IMR-90 (cell line): ENCODE measurements around the gene ME1. TPM values are rescaled to one million over a fixed set of nuclear protein-coding genes. Genes with fewer than 3 reads are reported as not detected.

ENCODE experiments used
- ATAC-seq: fragments of 200-7000 bp; cut with Tn5 transposase; 2 replicates; pipeline ENCODE4 v1.9.1; 2020; ENCODE audit warnings: low read depth, mild to moderate bottlenecking, moderate library complexity
- BruUV-seq: library from RNA; stranded (reverse); fragments of 400-500 nt; replicated peaks from 2 replicates; lab custom pipeline; 2021; lab: Mats Ljungman, UMichigan
- CTCF ChIA-PET: fragments of 300-600 bp; formaldehyde crosslinking; extraction: SDS; loops from one replicate; lab custom pipeline; 2021; ENCODE audit warnings: antibody characterized with exemption; lab: Yijun Ruan, JAX
- POLR2A ChIA-PET: fragments of 300-600 bp; sonication (Branson Sonifier 250); formaldehyde crosslinking; loops from one replicate; lab custom pipeline; 2022; ENCODE audit warnings: antibody characterized with exemption; ENCODE audit not compliant: unreplicated experiment; lab: Charles Lee
- DNase-seq: peaks from one replicate; pipeline ENCODE4 v3.0.0; 2013
- H2AFZ ChIP-seq: replicated peaks from 2 replicates; pipeline ENCODE3; 2013; ENCODE audit warnings: low read length, mild to moderate bottlenecking; ENCODE audit not compliant: poor library complexity
- H2AK5ac ChIP-seq: 2 replicates; pipeline ENCODE4 v1.6.1; 2013; ENCODE audit warnings: low read depth, low read length, inconsistent platforms
- H2AK9ac ChIP-seq: replicated peaks from 2 replicates; pipeline ENCODE3; 2013; ENCODE audit warnings: mild to moderate bottlenecking, low read depth, low read length, moderate library complexity; ENCODE audit not compliant: poor library complexity
- H2BK120ac ChIP-seq: 2 replicates; pipeline ENCODE4 v1.6.1; 2013; ENCODE audit warnings: low read depth, low read length, inconsistent platforms
- H2BK15ac ChIP-seq: 3 replicates; pipeline ENCODE4 v1.6.1; 2013; ENCODE audit warnings: low read depth, low read length, inconsistent platforms
- H2BK20ac ChIP-seq: 2 replicates; pipeline ENCODE4 v1.6.1; 2013; ENCODE audit warnings: low read depth, mild to moderate bottlenecking, inconsistent platforms, low read length, moderate library complexity
- H2BK5ac ChIP-seq: 2 replicates; pipeline ENCODE4 v1.6.1; 2013; ENCODE audit warnings: mild to moderate bottlenecking, low read depth, low read length, inconsistent platforms; ENCODE audit not compliant: poor library complexity, severe bottlenecking
- H3K14ac ChIP-seq: replicated peaks from 2 replicates; pipeline ENCODE4 v1.6.1; 2013; ENCODE audit warnings: low read depth, low read length, inconsistent platforms
- H3K18ac ChIP-seq: 2 replicates; pipeline ENCODE4 v1.6.1; 2013; ENCODE audit warnings: low read depth, low read length, control low read depth
- H3K23ac ChIP-seq: 2 replicates; pipeline ENCODE4 v1.6.1; 2013; ENCODE audit warnings: low read depth, low read length, inconsistent platforms
- H3K27ac ChIP-seq: 2 replicates; pipeline ENCODE4 v1.5.1; 2013; ENCODE audit warnings: mild to moderate bottlenecking, control low read depth, low read length; ENCODE audit not compliant: insufficient read depth
- H3K27me3 ChIP-seq: 2 replicates; pipeline ENCODE4 v1.6.1; 2013; ENCODE audit warnings: low read length; ENCODE audit not compliant: control insufficient read depth, insufficient read depth
- H3K36me3 ChIP-seq: 2 replicates; pipeline ENCODE4 v1.6.1; 2013; ENCODE audit warnings: low read length, mixed read lengths; ENCODE audit not compliant: control insufficient read depth, insufficient read depth
- H3K4ac ChIP-seq: 2 replicates; pipeline ENCODE4 v1.6.1; 2013; ENCODE audit warnings: low read depth, low read length, inconsistent platforms
- H3K4me1 ChIP-seq: 2 replicates; pipeline ENCODE4 v1.6.1; 2013; ENCODE audit warnings: low read length, mixed read lengths; ENCODE audit not compliant: control insufficient read depth, insufficient read depth
- H3K4me2 ChIP-seq: 2 replicates; pipeline ENCODE4 v1.6.1; 2013; ENCODE audit warnings: low read depth, mild to moderate bottlenecking, control low read depth, low read length, moderate library complexity
- H3K4me3 ChIP-seq: 2 replicates; pipeline ENCODE4 v1.5.1; 2013; ENCODE audit warnings: low read depth, mild to moderate bottlenecking, control low read depth, low read length, moderate library complexity; ENCODE audit not compliant: insufficient read depth
- H3K56ac ChIP-seq: 2 replicates; pipeline ENCODE4 v1.6.1; 2013; ENCODE audit warnings: low read length, inconsistent platforms; ENCODE audit not compliant: insufficient read depth; ENCODE audit errors: extremely low read depth
- H3K79me1 ChIP-seq, 2 experiments: 2 replicates each; pipeline ENCODE4 v1.6.1; 2013; ENCODE audit warnings: low read length in 2 of 2, inconsistent platforms in 1 of 2, low read depth in 1 of 2
- H3K9ac ChIP-seq: 2 replicates; pipeline ENCODE4 v1.6.1; 2013; ENCODE audit warnings: low read depth, low read length, control low read depth
- H3K9me1 ChIP-seq: 2 replicates; pipeline ENCODE4 v1.6.1; 2013; ENCODE audit warnings: low read length, inconsistent platforms; ENCODE audit not compliant: insufficient read depth
- H3K9me3 ChIP-seq: 2 replicates; pipeline ENCODE4 v1.6.1; 2013; ENCODE audit warnings: low read length; ENCODE audit not compliant: control insufficient read depth, insufficient read depth
- H4K20me1 ChIP-seq: 2 replicates; pipeline ENCODE4 v1.6.1; 2013; ENCODE audit warnings: low read length, inconsistent platforms; ENCODE audit not compliant: insufficient read depth
- H4K5ac ChIP-seq: 2 replicates; pipeline ENCODE4 v1.6.1; 2013; ENCODE audit warnings: mild to moderate bottlenecking, low read depth, low read length, control low read depth
- H4K8ac ChIP-seq, 2 experiments: 2 replicates each; pipeline ENCODE4 v1.6.1; 2013; ENCODE audit warnings: low read depth in 2 of 2, low read length in 2 of 2, control low read depth in 1 of 2, inconsistent platforms in 1 of 2
- H4K91ac ChIP-seq: 2 replicates; pipeline ENCODE4 v1.6.1; 2013; ENCODE audit warnings: low read depth, low read length, inconsistent platforms; ENCODE audit not compliant: insufficient read depth
- CTCF ChIP-seq: conservative IDR thresholded peaks from 2 replicates; pipeline ENCODE4 v1.5.1; 2012; ENCODE audit warnings: mild to moderate bottlenecking, low read depth, low read length, improper control_type of control experiment
- MAFK ChIP-seq: IDR thresholded peaks from 2 replicates; pipeline ENCODE4 v1.6.1; 2012; ENCODE audit warnings: low read depth, low read length, improper control_type of control experiment
- MXI1 ChIP-seq: IDR thresholded peaks from 2 replicates; pipeline ENCODE4 v1.6.1; 2012; ENCODE audit warnings: low read depth, mild to moderate bottlenecking, low read length, moderate library complexity, borderline replicate concordance
- NFE2L2 ChIP-seq: fragments of 150-350 bp; IDR thresholded peaks from 2 replicates; pipeline ENCODE4 v1.6.1; 2016; ENCODE audit warnings: low read depth, mild to moderate bottlenecking, low read length
- POLR2A ChIP-seq: IDR thresholded peaks from 2 replicates; pipeline ENCODE4 v1.6.1; 2012; ENCODE audit warnings: mild to moderate bottlenecking, low read depth, low read length
- RAD21 ChIP-seq: IDR thresholded peaks from 2 replicates; pipeline ENCODE4 v1.6.1; 2012; ENCODE audit warnings: low read length, improper control_type of control experiment
- RFX5 ChIP-seq: IDR thresholded peaks from 2 replicates; pipeline ENCODE4 v1.8.0; 2012; ENCODE audit warnings: low read depth, mild to moderate bottlenecking, low read length, moderate library complexity
- SMC3 ChIP-seq: fragments of 150-350 bp; IDR thresholded peaks from 2 replicates; pipeline ENCODE4 v1.6.1; 2016; ENCODE audit warnings: low read depth, mild to moderate bottlenecking, antibody characterized with exemption, low read length, moderate library complexity
- dilution Hi-C: fragments of 300-500 bp; cut with HindIII; formaldehyde crosslinking; loops from one replicate; pipeline ENCODE4 v1.14.3; 2018; ENCODE audit warnings: low sequenced_read_pairs; ENCODE audit not compliant: unreplicated experiment
- in situ Hi-C: fragments of 300-500 bp; cut with MboI; formaldehyde crosslinking; loops from 3 replicates; pipeline ENCODE4 v1.14.3; 2019; ENCODE audit warnings: low sequenced_read_pairs, inconsistent platforms, mixed read lengths
- intact Hi-C: fragments of 100-400 bp; cut with micrococcal nuclease; formaldehyde crosslinking; loops from 2 replicates; pipeline ENCODE4 v1.10.0; 2022
- polyA plus RNA-seq, 3 experiments: library from polyadenylated mRNA; depleted of rRNA; stranded (reverse); fragments of >200 nt; gene quantifications; 2 replicates each; pipeline ENCODE4 v1.2.3, GENCODE V29; 2012; ENCODE audit warnings: low replicate concordance in 1 of 3
- total RNA-seq: library from RNA; depleted of rRNA; stranded (reverse); fragments of >200 nt; gene quantifications from 2 replicates; pipeline ENCODE4 v1.2.3, GENCODE V29; 2012
- TF ChIP-seq, protein P1 (sequence below): fragments of 150-350 bp; IDR thresholded peaks from 2 replicates; pipeline ENCODE4 v1.6.1; 2017; ENCODE audit warnings: mild to moderate bottlenecking, antibody characterized with exemption, low read length, low read depth

ME1 gene
- total and polyA plus RNA-seq, 2 of the 4 experiments (the other 2 are of a cell fraction): 21.5 to 24.4 TPM

DNA sequence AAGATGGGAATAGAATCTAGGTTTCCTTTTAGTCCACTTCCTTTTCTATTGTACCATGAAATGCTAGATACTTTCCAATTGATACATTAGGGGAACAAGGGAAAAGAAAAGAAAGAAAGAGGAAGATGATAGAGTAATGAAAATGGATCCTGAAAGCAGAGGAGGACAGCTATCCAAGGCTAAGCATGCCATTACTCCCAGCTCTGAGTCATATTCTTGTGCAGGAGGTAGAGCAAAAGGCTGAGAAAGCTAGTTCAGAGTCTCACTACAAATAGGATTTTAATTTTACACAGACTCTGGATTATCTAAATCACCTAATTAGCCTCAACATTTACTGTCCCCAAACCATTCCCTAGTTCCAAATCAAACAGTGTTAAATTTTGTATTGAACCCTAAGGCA, 214.0 kb downstream of the ME1 start:
- Histone ChIP-seq H3K14ac (no peak overlapping the region), H2BK120ac (no peak overlapping the region), H2AFZ (no peak overlapping the region), H3K9ac (no peak overlapping the region), H2AK5ac (no peak overlapping the region), H4K91ac (no peak overlapping the region), H3K23ac (no peak overlapping the region), H3K79me1 (no peaks in the 10 kb centered on the region), H4K8ac (no peak overlapping the region), H3K4me3 (no peak overlapping the region), H4K5ac (no peak overlapping the region), H3K9me3 (no peaks in the 10 kb centered on the region), H4K20me1 (no peaks in the 10 kb centered on the region), H2BK20ac (no peak overlapping the region), H2AK9ac (no peak overlapping the region), H2BK15ac (no peak overlapping the region), H3K4me1 (peaks cover 4% of the 10 kb centered on the region), H2BK5ac (peak overlapping the region; percentile 69), H3K18ac (0 out of 2 replicates have a peak overlapping the region, but pooled peaks have one; percentile 5), H3K56ac (no peak overlapping the region), H3K36me3 (no peaks in the 10 kb centered on the region), H3K9me1 (0 out of 2 replicates have a peak, but pooled peaks cover 3% of the 10 kb centered on the region), H3K4me2 (no peak overlapping the region), H3K4ac (no peak overlapping the region), H3K27me3 (no peaks in the 10 kb centered on the region), H3K27ac (peak overlapping the region; percentile 6; the same call in 1 of the 2 replicates)
- in situ Hi-C loops: no loop called here
- DNase-seq: peak; percentile 52
- dilution Hi-C loops: loop anchor here (25.0 kb wide), 1 partner anchor 295 kb away; the partner anchor contains the start of gene PRSS35
- POLR2A ChIA-PET: no interaction called here
- CTCF ChIA-PET: interaction anchor here (0.8 to 4.0 kb wide), 2 partner anchors 33 to 150 kb away, joined by 3 to 71 read pairs; partner anchors contain the start of genes DOP1A and UBE3D
- BruUV-seq: no TSS peak
- peak; percentile 58 for ATAC-seq
- intact Hi-C loops: loop anchor here (10.0 kb wide), 2 partner anchors 262 to 972 kb away; partner anchors contain the start of gene IBTK
- no peak for TF ChIP-seq POLR2A
- no peak for TF ChIP-seq RFX5
- no peak for TF ChIP-seq SMC3
- no peak for TF ChIP-seq MAFK
- no peak for TF ChIP-seq CTCF
- TF ChIP-seq RAD21: no peak
- no peak for TF ChIP-seq NFE2L2
- TF ChIP-seq, protein P1, sequence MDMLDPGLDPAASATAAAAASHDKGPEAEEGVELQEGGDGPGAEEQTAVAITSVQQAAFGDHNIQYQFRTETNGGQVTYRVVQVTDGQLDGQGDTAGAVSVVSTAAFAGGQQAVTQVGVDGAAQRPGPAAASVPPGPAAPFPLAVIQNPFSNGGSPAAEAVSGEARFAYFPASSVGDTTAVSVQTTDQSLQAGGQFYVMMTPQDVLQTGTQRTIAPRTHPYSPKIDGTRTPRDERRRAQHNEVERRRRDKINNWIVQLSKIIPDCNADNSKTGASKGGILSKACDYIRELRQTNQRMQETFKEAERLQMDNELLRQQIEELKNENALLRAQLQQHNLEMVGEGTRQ: no peak
- no peak for TF ChIP-seq MXI1
